ENCODE results near the gene BIRC3.
"Not testable (repeated sequence)": the region's sequence is repeated elsewhere in the genome, so short reads cannot be mapped to it uniquely, and the experiment has no call there.

BIRC3 gene

GRCh38 chr11:102331341-102331740 lies 14.1 kb downstream of the BIRC3 start:
- DNase-seq, result no peak

GRCh38 chr11:102332611-102332994 lies 15.3 kb downstream of the BIRC3 start:
- DNase-seq, result no peak

- DNase-seq, result no peak
Observed at GRCh38 chr11:102338479-102339010, 21.3 kb downstream of the BIRC3 start.

- DNase-seq, result not testable (repeated sequence)
Observed at GRCh38 chr11:102341311-102341710, 24.0 kb downstream of the BIRC3 start.

- DNase-seq, result peak; percentile 52
Observed at GRCh38 chr11:102341844-102342318, 24.6 kb downstream of the BIRC3 start.

- no peak for DNase-seq
Observed at GRCh38 chr11:102343809-102344208, 26.5 kb downstream of the BIRC3 start.

GRCh38 chr11:102345904-102346303 lies 28.6 kb downstream of the BIRC3 start:
- DNase-seq, result no peak

- DNase-seq, result no peak
Observed at GRCh38 chr11:102346456-102346747, 29.1 kb downstream of the BIRC3 start.

- peak; percentile 93 for DNase-seq
Observed at GRCh38 chr11:102346748-102347461, 29.6 kb downstream of the BIRC3 start, which contains the start of gene BIRC2. TSS of gene BIRC2 (plus strand) at chr11:102347214. CDS start at chr11:102349855, 2,641 bp downstream.

- DNase-seq, result no peak
Observed at GRCh38 chr11:102347462-102348370, 30.4 kb downstream of the BIRC3 start.

GRCh38 chr11:102357116-102357515 lies 39.8 kb downstream of the BIRC3 start:
- DNase-seq, result no peak

GRCh38 chr11:102359372-102359771 lies 42.1 kb downstream of the BIRC3 start:
- no peak for DNase-seq

GRCh38 chr11:102360681-102361080 lies 43.4 kb downstream of the BIRC3 start:
- no peak for DNase-seq

GRCh38 chr11:102361086-102362031 lies 44.1 kb downstream of the BIRC3 start:
- DNase-seq, result no peak

GRCh38 chr11:102364991-102365390 lies 47.7 kb downstream of the BIRC3 start:
- DNase-seq, result no peak

GRCh38 chr11:102367364-102367763 lies 50.1 kb downstream of the BIRC3 start:
- DNase-seq, result no peak

- DNase-seq, result no peak
Observed at GRCh38 chr11:102368472-102368871, 51.2 kb downstream of the BIRC3 start.

- not testable (repeated sequence) for DNase-seq
Observed at GRCh38 chr11:102374633-102375424, 57.5 kb downstream of the BIRC3 start.

GRCh38 chr11:102375720-102376399 lies 58.6 kb downstream of the BIRC3 start:
- DNase-seq, result no peak

- no peak for DNase-seq
Observed at GRCh38 chr11:102377891-102378290, 60.6 kb downstream of the BIRC3 start.

GRCh38 chr11:102378818-102379217 lies 61.5 kb downstream of the BIRC3 start:
- DNase-seq, result no peak
